GM08714 (cell line): ENCODE results near the gene PLA2G15.

Source experiments
- H3K4me3 ChIP-seq: fragments of 200-500 bp; sonication (Bioruptor generic); 2 replicates; pipeline ENCODE4 v1.5.1; 2014; ENCODE audit warnings: mild to moderate bottlenecking, low read length, inconsistent platforms
- ZNF274 ChIP-seq: IDR thresholded peaks from 2 replicates; pipeline ENCODE4 v1.6.1; 2012; ENCODE audit warnings: mild to moderate bottlenecking, low read depth, low read length

Gene PLA2G15

DNA sequence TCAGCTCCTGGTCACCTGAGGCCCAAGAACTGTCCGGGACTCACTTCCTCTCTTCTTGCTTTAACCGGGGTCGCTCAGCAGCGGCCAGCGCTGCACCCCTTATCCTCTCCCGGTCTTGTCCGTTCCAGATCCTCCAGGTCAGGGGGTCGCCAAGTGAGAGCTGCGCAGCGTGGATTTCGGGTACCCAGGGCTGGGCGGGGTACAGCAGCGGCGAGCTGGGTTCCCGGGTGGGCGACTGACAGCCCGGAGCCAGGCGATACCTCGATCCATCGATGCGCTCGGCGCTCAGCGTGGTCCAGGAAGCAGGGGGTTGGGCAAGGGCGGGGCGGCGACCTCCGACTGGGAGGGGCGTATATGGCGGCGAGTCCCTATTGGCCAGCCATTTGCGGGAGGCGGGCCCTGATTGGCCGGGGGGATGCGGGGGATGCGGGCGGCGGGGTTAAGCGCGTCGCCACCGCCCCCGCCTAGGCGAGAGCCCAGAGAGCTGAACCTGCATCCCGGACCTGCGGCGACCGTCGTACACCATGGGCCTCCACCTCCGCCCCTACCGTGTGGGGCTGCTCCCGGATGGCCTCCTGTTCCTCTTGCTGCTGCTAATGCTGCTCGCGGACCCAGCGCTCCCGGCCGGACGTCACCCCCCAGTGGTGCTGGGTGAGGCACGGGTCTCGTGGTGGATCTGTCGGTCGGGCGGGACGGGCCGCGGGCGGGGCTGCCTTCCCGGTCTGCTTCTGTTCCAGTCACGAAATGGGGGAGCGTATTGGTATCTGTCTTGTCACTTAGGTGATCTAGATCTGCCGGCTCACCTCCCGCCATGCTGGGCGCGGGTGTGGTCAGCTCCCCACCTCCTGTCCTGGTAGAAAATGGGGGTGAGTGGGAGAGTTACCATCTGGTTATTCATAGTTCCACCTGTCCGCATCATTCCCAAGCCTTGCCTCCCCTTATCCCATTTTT is at the start of gene PLA2G15:
Gene PLA2G15, plus strand, starts transcription at position 471 of the 951 bp plus-strand sequence. Its CDS starts 54 bp downstream, at position 525.
- no peak for TF ChIP-seq ZNF274
- H3K4me3 ChIP-seq, result peak within 1 kb of the TSS; percentile 84

DNA sequence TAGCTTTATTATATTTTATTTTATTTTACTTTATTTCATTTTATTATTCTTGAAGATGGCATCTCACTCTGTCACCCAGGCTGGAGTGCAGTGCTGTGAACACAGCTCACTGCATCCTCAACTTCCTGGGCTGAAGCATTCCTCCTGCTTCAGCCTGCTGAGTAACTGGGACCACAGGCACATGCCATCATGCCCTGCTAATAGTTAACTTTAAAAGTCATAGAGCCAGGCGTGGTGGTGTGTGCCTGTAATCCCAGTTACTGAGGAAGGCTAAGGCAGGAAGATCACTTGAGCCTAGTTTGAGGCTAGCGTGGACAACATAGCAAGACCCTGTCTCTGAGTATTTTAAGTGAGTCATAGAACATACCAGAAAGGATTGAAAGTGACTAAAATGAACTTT is 47.9 kb upstream of the PLA2G15 start:
- H3K4me3 ChIP-seq, result no peak overlapping the region
- no peak for TF ChIP-seq ZNF274

GRCh38 chr16:68200088-68200783 is 44.9 kb upstream of the PLA2G15 start:
- TF ChIP-seq ZNF274, result no peak
- H3K4me3 ChIP-seq, result no peak overlapping the region

GRCh38 chr16:68202091-68202519 is 43.1 kb upstream of the PLA2G15 start:
- no peak for TF ChIP-seq ZNF274
- H3K4me3 ChIP-seq, result no peak overlapping the region

- no peak overlapping the region for H3K4me3 ChIP-seq
- no peak for TF ChIP-seq ZNF274
These were observed 38.9 kb upstream of the PLA2G15 start for GRCh38 chr16:68206245-68206644.

DNA sequence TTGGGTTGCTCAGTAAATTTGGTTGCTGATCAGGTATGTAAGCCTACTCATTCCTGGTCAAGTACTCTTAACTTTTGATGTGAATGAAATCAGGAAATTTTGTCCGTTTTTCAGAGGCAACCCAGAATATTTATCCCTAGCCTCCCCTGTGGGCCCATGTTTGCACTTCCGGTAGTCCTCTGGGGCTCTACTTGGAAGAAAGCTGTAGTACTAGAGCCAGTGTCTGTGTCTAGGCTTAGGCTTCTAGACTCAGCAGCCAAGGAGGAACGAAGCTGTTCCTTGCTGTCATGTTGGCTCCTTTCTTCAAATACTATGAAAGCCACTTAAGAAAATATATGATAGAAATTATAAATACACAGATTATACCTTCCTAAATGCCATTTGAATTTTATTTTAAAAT is 30.4 kb upstream of the PLA2G15 start:
- H3K4me3 ChIP-seq, result no peak overlapping the region
- no peak for TF ChIP-seq ZNF274

DNA sequence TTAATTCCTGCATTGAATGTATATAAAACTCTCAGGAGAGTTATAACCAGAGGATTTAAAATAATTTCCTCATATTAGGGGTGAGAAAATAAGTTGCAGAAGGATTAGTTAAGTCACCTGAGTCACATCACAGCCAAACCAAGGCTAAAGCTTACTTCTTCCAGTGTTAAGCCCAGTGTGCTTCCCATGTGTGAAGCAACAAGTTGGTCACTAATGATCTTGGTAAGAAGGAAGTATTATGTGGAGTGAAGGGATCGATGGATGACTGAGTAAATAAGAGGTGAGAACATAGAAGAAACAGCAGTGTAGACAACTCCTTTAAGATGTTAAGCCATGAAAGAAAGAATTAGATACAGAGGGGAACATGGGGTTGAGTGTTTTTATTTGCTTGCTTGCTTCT is 29.9 kb upstream of the PLA2G15 start:
- TF ChIP-seq ZNF274, result no peak
- no peak overlapping the region for H3K4me3 ChIP-seq

DNA sequence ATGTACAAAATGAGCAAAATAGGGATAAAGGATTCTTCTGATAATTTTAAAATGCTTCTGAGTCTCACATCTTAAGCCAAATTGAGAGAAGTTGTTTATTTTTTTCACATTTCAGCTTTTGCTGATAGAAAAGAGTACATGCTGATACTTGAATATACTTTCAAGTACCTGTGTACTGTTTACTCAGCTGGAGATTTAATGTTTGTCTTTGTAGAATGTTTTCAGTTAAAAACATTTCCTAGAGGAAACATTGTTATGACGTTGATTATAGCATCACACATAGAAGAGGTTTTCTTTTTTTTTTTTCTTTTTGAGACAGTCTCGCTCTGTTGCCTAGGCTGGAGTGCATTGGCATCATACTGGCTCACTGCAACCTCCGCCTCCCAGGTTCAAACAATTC is 28.9 kb upstream of the PLA2G15 start:
- no peak for TF ChIP-seq ZNF274
- H3K4me3 ChIP-seq, result no peak overlapping the region

DNA sequence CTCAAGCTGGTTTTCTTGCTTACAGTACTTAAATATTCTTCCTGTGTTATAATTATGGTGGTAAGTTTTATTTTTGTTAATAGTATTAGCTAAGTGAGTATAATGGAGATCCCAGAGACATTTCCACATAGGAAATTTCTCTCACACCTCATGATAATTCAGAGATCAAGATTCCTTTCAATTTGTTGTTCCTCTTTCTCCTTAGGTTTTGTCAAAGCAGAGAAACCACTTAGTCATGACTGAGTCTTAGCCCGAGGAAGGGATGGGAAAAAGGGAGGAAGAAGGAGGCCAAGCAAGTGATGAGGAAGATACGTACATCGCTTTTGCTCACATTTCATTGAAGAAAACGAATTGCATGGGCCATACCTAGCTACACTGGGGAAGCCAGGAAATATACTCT is 27.7 kb upstream of the PLA2G15 start:
- H3K4me3 ChIP-seq, result no peak overlapping the region
- no peak for TF ChIP-seq ZNF274

GRCh38 chr16:68219725-68220351 is 25.3 kb upstream of the PLA2G15 start:
- H3K4me3 ChIP-seq, result no peak overlapping the region
- TF ChIP-seq ZNF274, result no peak

GRCh38 chr16:68223072-68223471 is 22.1 kb upstream of the PLA2G15 start:
- H3K4me3 ChIP-seq, result no peak overlapping the region
- TF ChIP-seq ZNF274, result no peak

- H3K4me3 ChIP-seq, result no peak overlapping the region
- TF ChIP-seq ZNF274, result no peak
These were observed 19.1 kb upstream of the PLA2G15 start for GRCh38 chr16:68226116-68226515.

DNA sequence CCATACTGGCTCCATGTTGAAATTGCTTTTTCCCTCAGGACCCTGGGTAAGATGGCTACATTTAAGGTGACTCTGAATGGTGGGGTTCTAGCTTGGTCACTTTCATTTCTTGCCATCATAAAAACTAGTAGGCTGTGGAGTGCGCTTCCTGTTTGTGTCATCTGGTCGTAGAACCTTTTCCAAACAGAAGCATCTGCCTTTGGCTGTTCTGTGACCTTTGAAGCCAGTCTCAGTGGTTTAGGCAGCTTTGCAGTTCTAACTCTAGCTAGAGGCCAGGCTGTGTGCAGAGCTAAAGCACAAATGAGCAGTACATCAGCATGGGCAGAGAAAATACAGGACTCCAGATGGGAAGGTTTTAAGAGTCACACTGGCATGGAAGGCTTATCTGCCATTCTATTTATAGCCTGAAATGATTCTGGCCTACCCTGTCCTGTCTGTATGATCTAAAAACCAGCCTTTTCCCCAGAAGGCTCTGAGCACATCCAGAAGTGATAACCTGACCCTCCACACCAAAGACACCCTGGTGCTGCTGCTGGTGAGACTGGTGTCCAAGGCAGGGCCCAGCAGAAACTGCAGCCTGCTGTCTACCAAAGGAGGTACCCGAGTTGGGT is 17.9 kb upstream of the PLA2G15 start:
- no peak for TF ChIP-seq ZNF274
- H3K4me3 ChIP-seq, result no peak overlapping the region
